Measurements from ENCODE around the gene POU3F4.

The POU3F4 gene

DNA sequence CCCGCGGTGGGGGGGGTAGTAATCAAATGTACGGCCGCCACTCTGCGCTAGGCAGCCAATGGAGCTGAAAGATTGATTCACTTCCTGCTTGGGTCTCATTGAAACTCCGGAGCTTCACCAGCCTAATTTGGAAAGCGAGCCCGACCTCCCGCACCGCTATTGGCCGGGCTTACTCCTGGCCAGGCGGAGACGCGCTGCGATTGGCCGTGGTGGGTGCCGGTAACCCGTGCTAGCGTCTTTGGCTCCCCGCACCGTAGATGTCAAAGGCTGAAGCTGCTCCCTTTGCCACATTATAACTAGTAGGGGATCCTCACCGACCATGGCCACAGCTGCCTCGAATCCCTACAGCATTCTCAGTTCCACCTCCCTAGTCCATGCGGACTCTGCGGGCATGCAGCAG is at the start of gene POU3F4:
POU3F4 (plus strand) TSS at position 285 of the 400 bp plus-strand sequence; CDS start at position 320, 35 bp downstream.
- no peak for DNase-seq (ENCODE audit: low read depth, low spot score)

DNA sequence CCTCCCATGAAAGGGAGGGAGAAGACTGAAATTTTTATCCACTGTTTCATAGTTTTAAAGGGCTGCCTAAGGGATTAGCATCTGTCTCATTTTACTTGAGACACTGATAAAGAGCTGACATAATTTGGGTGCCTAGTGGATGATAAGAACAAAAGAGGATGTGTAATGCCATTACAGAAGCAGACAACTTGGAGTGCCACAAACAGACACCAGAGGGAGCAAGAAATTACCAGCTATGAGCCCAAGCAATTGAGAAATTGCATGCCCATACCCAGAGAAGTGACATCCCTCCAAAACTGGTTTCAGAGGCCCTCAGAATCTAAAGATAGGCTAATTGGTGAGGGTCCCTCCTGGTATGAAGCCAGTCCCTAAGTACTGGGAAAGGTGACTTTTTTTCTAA is 38.5 kb upstream of the POU3F4 start:
- no peak for DNase-seq (ENCODE audit: low read depth, low spot score)

- DNase-seq (ENCODE audit: low read depth, low spot score), result no peak
Measured at GRCh38 chrX:83495898-83496297, 12.2 kb upstream of the POU3F4 start.

GRCh38 chrX:83501003-83501402 is 7.1 kb upstream of the POU3F4 start:
- DNase-seq (ENCODE audit: low read depth, low spot score), result no peak

DNA sequence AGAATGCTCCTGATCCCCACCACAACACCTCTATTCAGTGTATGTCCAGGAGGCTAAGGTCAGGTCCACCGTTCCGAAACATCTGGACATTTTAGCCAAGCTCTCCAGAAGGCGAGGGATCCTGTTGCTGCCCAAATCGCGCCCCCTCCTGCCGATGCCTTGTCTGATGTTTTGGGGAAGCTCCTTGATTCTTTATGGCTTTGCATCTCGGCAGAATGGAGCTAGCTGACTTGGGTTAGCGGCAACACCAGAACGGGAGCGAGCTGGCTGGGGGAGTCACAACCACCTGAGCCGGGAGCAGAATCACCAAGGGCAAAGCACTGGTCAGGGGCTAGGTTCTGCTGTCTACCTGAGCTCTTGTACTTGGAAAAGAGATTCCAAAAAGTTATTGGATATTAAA is 6.6 kb upstream of the POU3F4 start:
- DNase-seq (ENCODE audit: low read depth, low spot score), result no peak

DNA sequence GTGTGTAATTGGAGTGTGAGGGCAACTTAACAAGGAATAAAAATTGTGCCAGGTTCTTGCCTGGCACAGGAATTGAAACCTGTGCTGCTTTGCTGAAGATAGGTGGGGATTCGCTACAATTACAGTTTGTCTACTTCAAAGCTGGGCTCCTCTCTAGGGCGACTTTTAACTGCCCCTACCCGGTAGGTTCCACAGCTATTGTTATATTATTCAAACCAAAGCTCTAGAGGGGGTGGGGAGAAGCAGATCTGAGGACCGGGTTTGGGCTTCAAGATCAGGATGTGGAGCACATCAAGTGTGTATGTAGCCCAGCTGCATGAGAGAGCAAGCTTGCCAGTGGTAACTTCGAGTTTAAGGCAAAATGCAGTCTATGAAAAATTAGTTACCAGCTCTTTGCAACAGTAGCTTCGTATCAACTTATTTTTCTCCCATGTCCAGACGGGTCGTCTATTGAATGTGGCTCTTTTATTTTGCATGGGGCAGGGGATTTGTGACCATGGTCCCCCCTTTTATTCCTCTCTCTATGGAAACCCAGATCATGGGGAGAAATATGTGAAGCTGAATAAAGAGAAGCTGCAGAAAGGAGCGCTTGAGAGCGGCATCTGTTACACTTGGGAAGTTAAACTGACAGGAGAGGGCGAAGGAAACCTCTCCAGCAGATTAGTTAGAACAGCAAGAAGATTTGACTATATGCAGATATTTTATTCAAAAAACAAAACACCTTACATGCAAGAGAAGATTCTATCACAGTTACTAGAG is 3.2 kb upstream of the POU3F4 start:
- DNase-seq (ENCODE audit: low read depth, low spot score), result no peak

- no peak for DNase-seq (ENCODE audit: low read depth, low spot score)
Measured at GRCh38 chrX:83508526-83509253, 600 bp downstream of the POU3F4 start.

DNA sequence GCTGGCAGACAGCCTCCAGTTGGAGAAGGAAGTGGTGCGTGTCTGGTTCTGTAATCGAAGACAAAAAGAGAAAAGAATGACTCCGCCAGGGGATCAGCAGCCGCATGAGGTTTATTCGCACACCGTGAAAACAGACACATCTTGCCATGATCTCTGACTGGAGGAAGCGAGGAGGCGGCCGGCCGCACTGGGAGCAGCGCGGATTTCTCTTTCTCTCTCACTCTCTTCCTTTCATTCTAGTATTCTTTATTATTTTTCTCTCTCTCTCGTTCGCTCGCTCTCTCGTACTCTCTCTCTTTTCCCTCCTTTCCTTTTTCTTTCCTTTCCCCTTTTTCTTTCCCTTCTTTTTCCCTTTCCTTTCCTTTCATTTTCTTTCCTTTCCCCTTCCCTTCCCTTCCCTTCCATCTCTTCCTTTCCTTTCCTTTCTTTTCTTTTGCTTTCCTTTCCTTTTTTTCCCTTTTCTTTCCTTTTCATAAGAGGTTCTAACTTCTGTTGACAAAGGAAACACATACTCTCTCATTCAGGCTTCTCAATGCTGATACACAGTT is 1.2 kb downstream of the POU3F4 start:
- no peak for DNase-seq (ENCODE audit: low read depth, low spot score)

GRCh38 chrX:83510510-83511062 is 2.5 kb downstream of the POU3F4 start:
- no peak for DNase-seq (ENCODE audit: low read depth, low spot score)

- no peak for DNase-seq (ENCODE audit: low read depth, low spot score)
Measured at GRCh38 chrX:83511208-83511607, 3.1 kb downstream of the POU3F4 start.

DNA sequence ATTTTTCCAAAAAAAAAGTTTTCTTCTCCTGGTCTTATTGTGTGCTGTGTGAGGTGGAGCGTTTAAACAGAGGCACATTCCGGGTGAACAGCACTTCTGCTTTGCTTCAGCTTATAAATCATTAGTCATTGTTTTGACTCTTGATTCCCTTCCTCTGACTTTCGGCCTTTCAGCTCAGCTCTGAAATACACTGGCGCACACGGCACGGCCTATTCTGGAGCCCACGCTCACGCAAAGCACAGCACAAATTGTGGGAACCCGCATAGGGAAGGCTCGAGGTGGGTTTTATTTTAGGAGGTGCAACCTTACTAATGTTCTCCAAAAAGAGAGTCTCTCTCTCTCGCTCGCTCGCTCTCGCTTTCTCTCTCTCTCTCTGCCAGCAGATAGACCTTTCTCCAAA is 4.0 kb downstream of the POU3F4 start:
- no peak for DNase-seq (ENCODE audit: low read depth, low spot score)

DNA sequence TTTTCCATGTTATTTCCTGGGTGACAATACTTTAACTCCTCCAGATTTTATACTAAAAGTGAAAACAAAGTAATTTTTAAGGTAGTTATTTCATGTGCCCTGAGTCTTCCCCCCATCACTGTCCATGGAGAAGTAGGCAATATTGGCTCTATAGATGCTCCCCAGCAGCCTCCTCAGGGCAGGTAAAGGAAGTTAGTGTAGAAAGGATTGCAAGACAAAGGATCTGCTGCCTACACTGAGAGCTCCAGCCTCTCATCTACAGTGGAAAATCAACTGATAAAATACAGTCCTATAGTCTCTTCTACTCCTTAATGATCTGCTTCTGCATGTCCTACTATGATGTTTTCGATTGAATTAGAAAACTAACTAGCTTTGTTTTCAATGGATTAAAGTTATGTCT is 8.5 kb downstream of the POU3F4 start:
- DNase-seq (ENCODE audit: low read depth, low spot score), result no peak

- no peak for DNase-seq (ENCODE audit: low read depth, low spot score)
Measured at GRCh38 chrX:83521905-83522304, 13.8 kb downstream of the POU3F4 start.

DNA sequence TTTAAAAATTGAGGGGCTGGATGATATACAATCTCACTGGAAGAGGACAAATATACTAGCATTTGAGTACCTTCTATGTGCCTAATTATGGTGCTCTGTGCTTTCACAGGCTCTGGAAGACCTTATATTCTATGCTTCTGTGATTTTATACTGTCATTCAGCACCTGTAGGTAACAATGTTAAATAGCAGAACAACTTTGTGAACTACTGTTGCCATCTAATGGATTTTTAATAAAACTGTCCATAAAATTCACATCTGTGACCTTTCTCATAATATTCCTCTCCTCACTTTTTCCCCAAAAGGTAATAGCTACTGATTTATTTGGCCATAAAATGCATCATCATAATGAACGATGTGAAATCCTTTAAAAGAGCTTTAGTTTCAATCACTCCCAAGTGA is 21.9 kb downstream of the POU3F4 start:
- DNase-seq (ENCODE audit: low read depth, low spot score), result no peak

DNA sequence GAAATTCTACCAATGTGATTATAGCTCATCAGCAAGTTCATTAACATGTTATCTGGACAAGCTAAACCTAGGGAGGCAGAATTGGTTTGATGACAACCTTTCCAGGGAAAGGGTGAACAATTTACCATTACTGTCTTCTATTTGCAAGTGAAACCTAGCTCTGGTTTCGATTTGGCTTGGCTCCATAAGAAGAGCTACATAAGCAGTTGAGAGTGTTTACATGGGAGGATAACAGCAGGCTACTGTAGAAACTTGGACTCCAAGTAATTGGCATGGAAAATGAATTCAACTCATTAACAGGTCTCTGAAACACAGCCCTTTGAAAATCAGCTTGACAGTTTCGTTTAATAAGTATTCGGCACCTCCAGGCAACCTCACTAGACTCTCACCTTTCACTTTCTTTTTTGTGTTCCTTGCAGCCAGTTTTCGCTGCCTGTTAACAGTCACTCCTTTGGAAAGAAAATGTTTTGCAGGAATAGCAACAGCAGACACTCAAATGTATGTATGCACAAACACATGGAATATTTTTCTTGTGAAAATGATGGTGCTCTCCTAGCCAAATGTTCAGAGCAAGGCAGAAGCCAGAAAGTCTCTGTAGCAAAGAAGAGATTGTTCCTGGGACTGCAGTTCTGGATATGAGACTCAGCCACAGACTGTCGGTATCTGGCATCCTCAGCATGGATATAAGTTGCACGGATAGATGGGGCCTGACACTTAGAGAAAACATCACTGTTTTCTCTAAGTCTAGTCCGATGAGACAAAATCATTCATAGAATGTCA is 27.5 kb downstream of the POU3F4 start:
- DNase-seq (ENCODE audit: low read depth, low spot score), result no peak
